Activated T-helper 1 cell treated with Interleukin-2 at 50 U/mL for 16 hours (primary cell): ENCODE measurements around the gene NOTUM.
"Not testable (repeated sequence)": the region's sequence is repeated elsewhere in the genome, so short reads cannot be mapped to it uniquely, and the experiment has no call there.

ENCODE experiments used
- DNase-seq: peaks from one replicate; pipeline ENCODE4 v3.0.0-alpha.2; 2020; ENCODE audit warnings: low read depth

NOTUM gene

DNA sequence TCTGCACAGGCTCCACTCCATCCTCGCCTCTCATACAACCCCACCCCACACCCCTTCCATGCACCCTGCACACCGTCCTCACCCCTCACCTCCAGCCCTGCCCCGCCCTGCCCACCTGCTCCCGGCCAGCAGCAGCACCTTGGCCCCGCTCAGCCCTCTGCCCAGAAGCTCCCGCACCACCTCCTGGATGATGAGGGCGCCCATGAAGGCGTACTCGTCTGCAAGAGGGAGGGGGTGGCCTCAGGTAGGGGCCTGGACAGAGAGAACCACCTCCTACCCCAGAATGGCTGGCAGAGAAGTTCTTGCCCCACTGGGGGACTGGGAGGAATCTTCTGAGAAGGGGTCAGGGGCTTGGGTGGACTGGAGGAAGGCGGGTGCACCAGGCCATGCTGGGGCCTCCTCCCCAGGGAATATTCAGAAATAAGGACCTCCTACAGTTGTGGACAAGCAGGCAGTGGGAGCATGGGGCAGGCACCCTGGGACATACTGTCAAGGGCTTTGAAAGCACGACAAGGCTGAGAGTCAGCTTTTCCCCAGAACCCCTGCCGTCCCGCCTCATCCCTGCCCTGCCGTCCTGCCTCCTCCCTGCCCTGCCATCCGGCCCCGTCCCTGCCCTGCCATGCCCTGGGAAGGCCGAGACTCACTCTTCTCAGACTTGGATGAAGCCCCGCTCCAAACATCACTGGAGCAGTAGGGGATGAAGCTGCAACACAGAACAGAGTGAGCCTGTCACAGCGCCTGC lies 3.1 kb downstream of the NOTUM start:
- DNase-seq, result no peak

GRCh38 chr17:81956607-81957589 lies 4.1 kb downstream of the NOTUM start:
- DNase-seq, result no peak

DNA sequence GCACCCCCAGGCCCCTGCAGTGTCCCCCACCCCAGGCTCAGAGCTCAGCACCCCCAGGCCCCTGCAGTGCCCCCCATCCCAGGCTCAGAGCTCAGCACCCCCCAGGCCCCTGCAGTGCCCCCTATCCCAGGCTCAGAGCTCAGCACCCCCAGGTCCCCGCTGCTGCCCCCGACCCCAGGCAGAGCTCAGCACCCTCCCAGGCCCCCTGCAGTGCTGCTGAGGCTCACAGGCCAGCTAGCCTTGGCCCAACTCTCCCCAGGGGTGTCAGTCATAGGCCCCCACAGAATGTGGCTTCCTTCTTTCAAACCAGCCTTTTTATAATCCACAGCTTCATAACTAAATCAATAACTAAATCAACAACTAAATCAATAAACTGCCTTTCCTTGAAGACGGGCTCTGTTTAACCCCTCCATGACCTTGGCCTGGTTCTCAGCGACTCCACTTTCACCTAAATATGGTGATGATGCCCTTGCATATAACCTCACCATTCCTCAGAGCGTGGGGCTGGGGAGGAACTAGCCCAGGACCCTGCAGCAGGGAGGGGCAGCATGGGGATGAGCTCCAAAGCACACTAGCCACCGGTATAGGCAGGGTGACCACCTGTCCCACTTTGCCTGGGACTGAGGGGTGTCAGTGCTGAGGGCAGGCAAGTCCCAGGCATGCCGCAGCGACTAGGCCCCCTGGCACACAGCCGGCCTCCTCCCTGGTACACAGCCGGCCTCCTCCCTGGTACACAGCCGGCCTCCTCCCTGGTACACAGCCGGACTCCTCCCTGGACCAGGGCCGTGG lies 5.0 kb downstream of the NOTUM start:
- DNase-seq, result no peak

- DNase-seq, result no peak
Observed at GRCh38 chr17:81955058-81955681, 5.8 kb downstream of the NOTUM start.

- DNase-seq, result no peak
Observed at GRCh38 chr17:81954131-81955057, 6.6 kb downstream of the NOTUM start.

- not testable (repeated sequence) for DNase-seq
Observed at GRCh38 chr17:81953443-81953842, 7.5 kb downstream of the NOTUM start.

DNA sequence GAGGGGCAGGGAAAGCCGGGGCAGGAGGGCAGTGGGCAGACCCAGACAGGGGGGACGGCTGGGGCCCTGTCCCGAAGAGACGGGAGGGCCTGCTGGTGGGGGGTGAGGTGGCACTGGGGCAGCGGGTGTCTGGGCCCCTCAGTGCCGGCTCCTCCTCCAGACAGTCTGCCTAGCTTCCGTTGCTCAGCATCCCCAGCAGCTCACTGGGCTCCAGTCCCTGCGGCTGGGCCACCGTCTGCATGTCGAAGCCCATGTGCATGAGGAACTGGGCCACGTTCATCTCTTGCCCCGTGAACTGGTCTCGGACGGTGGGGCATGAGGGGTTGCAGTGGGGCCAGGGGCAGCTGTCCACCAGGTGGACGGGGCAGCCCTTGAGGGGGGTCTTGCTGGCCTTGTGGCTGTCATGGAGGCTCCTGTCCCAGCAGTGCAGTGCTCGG lies 8.2 kb downstream of the NOTUM start:
- no peak for DNase-seq

- DNase-seq, result no peak
Observed at GRCh38 chr17:81951785-81952684, 9.0 kb downstream of the NOTUM start.

GRCh38 chr17:81950501-81950900 lies 10.5 kb downstream of the NOTUM start:
- no peak for DNase-seq

DNA sequence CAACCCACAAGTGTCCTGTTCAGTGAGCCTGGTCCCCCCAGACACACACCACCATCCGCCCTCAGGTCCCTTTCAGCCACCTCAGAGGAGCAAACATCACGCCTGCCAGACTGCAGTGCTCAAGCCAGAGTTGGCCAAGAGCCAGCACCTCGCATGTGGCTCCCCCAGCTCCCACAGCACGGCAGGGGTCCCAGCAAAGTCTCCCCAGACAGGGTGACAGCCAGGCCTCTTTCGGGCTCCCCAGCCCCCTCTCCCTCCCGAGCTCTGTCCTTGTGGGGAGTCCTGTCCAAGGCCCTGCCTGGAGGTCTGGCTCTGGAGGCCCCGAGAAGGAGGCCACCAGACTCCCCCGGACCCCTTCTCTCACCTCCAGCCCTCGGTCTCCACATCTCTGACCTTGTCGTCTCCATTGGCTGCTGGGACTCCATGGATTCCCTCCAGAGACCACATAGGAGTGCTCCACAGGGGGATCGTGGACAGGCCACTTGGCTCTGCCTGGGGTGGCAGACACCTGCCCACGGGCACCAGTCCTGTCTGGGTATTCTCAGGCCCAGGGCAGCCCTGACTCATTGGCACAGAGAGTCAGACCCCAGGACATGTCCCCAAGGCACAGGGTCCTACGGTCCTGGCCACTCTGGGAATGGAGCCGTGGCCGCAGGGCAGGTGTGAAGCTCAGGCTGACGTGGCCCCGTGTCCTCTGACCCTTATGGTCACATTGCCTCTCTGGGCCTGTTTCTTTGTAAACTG lies 12.2 kb downstream of the NOTUM start:
- no peak for DNase-seq

GRCh38 chr17:81947189-81947588 lies 13.8 kb downstream of the NOTUM start, which contains the start of gene MYADML2:
MYADML2 (minus strand) TSS chr17:81947233; CDS start chr17:81941741, 5,492 bp downstream.
- DNase-seq, result no peak

DNA sequence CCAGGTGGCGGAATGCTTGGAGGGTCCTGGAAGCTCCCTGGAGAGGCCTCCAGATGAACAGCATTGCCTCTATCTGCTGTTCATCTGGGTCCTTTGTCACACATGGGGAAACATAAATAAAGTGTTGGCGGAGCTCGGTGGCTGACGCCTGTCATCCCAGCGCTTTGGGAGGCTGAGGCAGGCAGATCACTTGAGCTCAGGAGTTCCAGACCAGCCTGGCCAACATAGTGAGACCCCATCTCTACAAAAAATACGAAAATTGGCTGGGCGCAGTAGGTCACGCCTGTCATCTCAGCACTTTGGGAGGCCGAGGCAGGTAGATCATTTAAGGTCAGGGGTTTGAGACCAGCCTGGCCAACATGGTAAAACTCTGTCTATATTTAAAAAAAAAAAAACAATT lies 16.1 kb downstream of the NOTUM start:
- DNase-seq, result no peak

- DNase-seq, result no peak
Observed at GRCh38 chr17:81942167-81942553, 18.8 kb downstream of the NOTUM start.

- DNase-seq, result no peak
Observed at GRCh38 chr17:81941484-81942166, 19.4 kb downstream of the NOTUM start.

DNA sequence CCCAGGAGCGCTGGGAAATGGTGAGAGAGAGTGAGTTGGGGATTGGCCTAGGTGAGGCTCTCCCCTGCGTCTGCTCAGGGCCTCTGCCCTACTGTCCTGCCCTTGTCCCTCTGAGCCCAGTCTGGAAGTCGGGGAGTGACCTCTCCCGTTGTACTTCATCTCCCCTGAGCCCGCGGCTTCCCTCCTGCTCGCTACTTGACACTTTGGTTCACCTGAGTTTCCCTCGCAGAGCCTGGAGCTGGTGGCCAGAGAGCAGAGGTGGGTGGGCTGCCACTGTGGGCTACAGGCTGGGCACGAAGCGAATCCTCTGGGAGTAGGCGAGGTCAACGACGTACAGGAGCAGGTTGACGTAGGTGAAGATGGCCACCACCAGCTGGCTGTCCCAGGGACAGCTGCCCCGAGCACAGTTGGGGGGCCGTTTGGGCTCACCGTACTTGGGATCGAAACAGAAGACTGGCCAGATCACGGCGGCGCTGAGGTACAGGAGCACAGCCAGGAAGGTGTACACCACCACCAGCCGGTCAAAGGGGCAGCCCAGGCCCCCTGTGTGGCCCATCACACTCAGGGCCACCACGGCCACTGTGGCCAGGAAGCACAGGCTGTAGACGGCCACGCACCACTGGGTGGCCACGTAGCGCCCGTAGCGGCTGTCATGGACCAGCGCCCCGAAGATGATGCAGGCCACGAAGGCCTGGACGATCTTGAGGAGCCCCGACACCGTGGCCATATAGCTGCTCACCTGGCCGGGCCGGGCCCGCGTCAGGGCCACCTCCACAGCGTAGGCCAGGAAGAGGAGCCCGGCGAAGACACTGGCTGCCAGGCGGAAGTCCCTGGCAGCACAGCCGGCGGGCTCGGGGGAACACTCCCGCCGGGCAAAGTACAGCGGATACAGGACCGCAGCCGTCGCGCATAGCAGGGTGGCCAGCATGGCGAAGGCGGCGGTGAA lies 20.2 kb downstream of the NOTUM start:
- DNase-seq, result no peak

GRCh38 chr17:81939881-81940385 lies 21.1 kb downstream of the NOTUM start:
- DNase-seq, result no peak

- no peak for DNase-seq
Observed at GRCh38 chr17:81939218-81939617, 21.8 kb downstream of the NOTUM start.
